ENCODE results near the gene CGB8. TPM values are rescaled to one million over a fixed set of nuclear protein-coding genes. Genes with fewer than 3 reads are reported as not detected.
A peak's percentile ranks its signal among the peaks of the same experiment; 100 is the strongest.
"Not testable (repeated sequence)": the region's sequence is repeated elsewhere in the genome, so short reads cannot be mapped to it uniquely, and the experiment has no call there.

Gene CGB8
- total RNA-seq, 2 experiments from 2014 or later, result not detected

DNA sequence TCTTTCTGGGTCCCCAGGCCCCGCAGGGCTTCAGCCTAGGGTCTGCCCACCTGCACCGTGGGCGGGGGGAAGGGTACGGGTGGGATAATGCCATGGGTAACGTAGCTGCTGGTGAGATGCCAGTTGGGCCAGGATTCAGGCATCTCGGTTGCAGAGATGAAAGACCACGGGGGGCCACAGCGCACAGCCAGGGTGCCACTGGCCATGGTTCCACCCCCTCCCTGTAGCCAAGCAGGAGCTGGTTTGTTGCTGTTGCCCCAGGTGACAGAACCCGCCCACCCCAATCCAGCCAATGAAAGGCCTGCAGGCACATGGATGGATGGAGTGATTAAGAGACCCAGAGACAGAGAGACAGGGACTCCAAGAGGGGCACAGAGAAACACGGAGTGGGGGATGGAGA lies 9.7 kb upstream of the CGB8 start:
- no peaks in the 10 kb centered on the region for H3K9me3 Mint-ChIP-seq
- H3K27me3 Mint-ChIP-seq, result peaks cover 52% of the 10 kb centered on the region
- no peaks in the 10 kb centered on the region for H3K36me3 Mint-ChIP-seq (ENCODE audit: low read depth)
- POLR2A ChIA-PET, result no interaction called here
- CTCF ChIA-PET, result interaction anchor here (1.0 kb wide), 2 partner anchors 40 to 59 kb away, joined by 3 read pairs; no protein-coding TSS in a partner anchor
- DNase-seq, result no peak
- no peak overlapping the region for H3K27ac Mint-ChIP-seq
- H3K4me1 Mint-ChIP-seq, result peaks cover 23% of the 10 kb centered on the region
- no peak overlapping the region for H3K4me3 Mint-ChIP-seq

DNA sequence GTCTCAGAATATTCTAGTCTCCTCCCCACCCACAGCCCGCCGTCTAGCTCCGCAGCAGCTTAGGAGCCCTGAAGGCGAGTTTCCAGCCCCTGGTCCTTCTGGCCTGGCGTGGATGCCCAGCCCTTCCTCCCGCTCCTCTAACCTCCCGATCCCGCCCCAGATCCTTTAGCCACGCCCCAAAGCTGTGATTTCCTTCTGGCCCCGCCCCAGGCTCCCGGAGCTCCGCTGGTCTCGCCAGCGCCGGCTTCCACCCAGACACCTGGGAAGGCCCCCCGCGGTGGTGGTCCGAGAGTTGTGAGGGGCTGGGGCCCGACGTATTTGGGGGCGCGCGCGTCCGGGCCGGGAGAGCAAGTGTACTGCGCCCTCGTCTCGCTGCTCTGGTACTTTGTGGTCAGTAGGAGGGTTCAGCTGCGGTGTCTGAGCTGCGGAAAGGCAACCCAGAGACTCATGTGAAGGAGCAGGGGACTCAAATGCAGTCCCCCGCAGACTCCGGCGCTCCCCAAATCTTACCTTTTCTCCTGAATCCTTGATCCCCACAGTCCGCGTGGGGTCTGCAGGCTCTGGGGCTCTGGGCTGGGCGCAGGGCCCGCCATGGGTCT lies 8.8 kb upstream of the CGB8 start, which contains the start of gene CGB7:
Gene CGB7, minus strand, starts transcription at position 114 of the 599 bp plus-strand sequence. CDS start 2,374 bp downstream, outside the sequence.
- Mint-ChIP-seq H3K27ac (no peak within 1 kb of the TSS), H3K4me3 (peak within 1 kb of the TSS; percentile 62), H3K36me3 (ENCODE audit: low read depth) (no peaks in the 10 kb centered on the region), H3K9me3 (no peaks in the 10 kb centered on the region), H3K27me3 (peaks cover 52% of the 10 kb centered on the region), H3K4me1 (peaks cover 23% of the 10 kb centered on the region)
- DNase-seq, result peak; percentile 46
- ChIA-PET POLR2A (no interaction called here), CTCF (interaction anchor here (0.6 to 1.4 kb wide), 2 partner anchors 65 to 224 kb away, joined by 3 to 4 read pairs; no protein-coding TSS in a partner anchor)

DNA sequence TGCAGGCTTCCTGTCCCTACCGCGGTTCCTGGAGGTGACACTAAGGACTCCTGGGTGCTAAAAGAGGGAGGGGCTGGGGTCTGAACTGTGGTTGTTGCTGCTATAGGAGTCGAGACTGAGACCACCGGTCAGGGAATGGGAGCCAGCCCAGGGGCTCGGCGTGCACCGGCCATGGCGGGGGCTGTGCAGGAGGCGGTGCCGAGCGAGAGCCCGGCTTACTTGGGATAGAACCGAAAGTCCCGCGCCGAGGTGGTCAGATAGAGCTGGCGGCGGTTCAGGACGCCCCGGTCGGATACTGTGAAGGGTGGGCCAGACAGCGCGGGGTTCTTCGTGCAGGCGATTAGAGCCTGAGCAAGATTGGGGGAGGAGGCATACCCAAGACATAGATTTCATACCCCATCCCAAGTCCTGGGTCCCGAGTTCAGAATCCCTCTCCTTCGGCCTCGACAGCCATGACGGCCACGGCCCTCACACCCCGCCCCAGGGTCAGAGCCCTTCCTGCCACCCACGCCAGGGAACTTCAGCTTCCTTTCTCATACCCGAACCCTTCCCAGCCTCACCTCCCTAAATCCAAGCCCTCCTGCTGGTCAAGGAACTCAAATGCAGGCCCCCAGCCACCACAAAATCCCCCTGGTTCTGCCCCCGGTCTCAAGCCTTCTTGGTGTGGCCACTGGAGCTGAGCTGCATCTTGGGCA lies 8.1 kb upstream of the CGB8 start:
- CTCF ChIA-PET, result interaction anchor here (0.6 to 1.4 kb wide), 2 partner anchors 65 to 224 kb away, joined by 3 to 4 read pairs; no protein-coding TSS in a partner anchor
- H3K9me3 Mint-ChIP-seq; H3K27ac Mint-ChIP-seq; H3K36me3 Mint-ChIP-seq (ENCODE audit: low read depth); DNase-seq; POLR2A ChIA-PET: not testable (repeated sequence)
- Mint-ChIP-seq H3K27me3 (peaks cover 52% of the 10 kb centered on the region), H3K4me3 (peak overlapping the region; percentile 62), H3K4me1 (peaks cover 23% of the 10 kb centered on the region)

DNA sequence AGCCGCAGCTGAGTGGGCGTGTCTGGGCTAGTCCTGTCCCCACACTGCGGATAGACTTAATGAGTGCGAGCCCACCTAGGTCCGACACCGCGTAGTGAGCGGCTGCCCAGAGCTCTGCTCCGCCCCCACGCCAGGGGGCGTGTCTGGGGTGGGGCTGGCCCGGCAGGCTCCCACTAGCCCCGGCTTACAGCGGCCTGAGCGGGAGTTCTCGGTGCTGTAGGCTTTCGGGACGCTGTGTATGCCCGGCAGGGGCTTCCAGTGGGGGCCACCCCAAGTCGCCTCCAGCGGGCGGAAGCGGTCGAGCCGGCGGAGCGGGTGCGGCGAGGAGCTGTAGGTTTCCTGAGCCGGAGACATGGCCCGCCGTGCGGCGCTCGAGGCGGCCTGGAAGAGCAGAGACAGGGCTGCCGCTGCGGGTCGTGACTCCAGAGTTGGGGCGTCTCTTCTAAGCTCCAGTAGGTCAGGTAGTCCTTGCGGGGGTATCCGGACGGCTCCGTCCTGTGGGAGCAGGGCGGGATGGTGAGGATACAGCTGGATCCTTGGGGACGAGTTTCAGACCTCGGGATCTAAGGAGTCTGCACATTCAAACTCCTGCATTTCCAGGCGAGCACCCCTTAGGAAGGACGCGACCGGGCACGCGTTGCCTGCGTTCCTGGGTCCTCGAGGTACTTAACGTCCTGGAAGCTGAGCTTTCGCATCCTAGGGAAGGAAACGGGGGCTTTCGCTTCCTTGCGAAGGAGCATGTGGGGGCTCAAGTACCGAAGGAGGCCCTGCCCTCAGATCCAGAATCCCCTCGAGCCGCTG lies 7.4 kb upstream of the CGB8 start:
- H3K4me1 Mint-ChIP-seq, result peaks cover 23% of the 10 kb centered on the region
- ChIA-PET CTCF (interaction anchor here (0.6 to 0.8 kb wide), 2 partner anchors 39 to 143 kb away, joined by 4 read pairs; no protein-coding TSS in a partner anchor), POLR2A (no interaction called here)
- H3K27me3 Mint-ChIP-seq, result peaks cover 49% of the 10 kb centered on the region
- no peaks in the 10 kb centered on the region for H3K9me3 Mint-ChIP-seq
- H3K36me3 Mint-ChIP-seq (ENCODE audit: low read depth), result no peaks in the 10 kb centered on the region
- no peak overlapping the region for H3K27ac Mint-ChIP-seq
- peak overlapping the region; percentile 62 for H3K4me3 Mint-ChIP-seq
- DNase-seq, result peak; percentile 60

GRCh38 chr19:49050376-49051033 lies 1.6 kb upstream of the CGB8 start:
- H3K4me1 Mint-ChIP-seq; H3K4me3 Mint-ChIP-seq; POLR2A ChIA-PET; DNase-seq; H3K27ac Mint-ChIP-seq; CTCF ChIA-PET; H3K36me3 Mint-ChIP-seq (ENCODE audit: low read depth); H3K27me3 Mint-ChIP-seq; H3K9me3 Mint-ChIP-seq: not testable (repeated sequence)

- H3K4me1 Mint-ChIP-seq; H3K9me3 Mint-ChIP-seq; POLR2A ChIA-PET; CTCF ChIA-PET; DNase-seq; H3K36me3 Mint-ChIP-seq (ENCODE audit: low read depth); H3K27ac Mint-ChIP-seq; H3K4me3 Mint-ChIP-seq; H3K27me3 Mint-ChIP-seq: not testable (repeated sequence)
Observed at GRCh38 chr19:49049834-49050233, 923 bp upstream of the CGB8 start.

GRCh38 chr19:49043548-49043947 lies 5.4 kb downstream of the CGB8 start, which contains the start of gene CGB5:
TSS of gene CGB5 (plus strand) at chr19:49043848. CDS start at chr19:49044210, 362 bp downstream.
- POLR2A ChIA-PET, H3K27ac Mint-ChIP-seq, DNase-seq: not testable (repeated sequence)

GRCh38 chr19:49042666-49043065 lies 6.2 kb downstream of the CGB8 start:
- H3K27me3 Mint-ChIP-seq; DNase-seq; H3K4me1 Mint-ChIP-seq; H3K27ac Mint-ChIP-seq; H3K4me3 Mint-ChIP-seq; POLR2A ChIA-PET; CTCF ChIA-PET; H3K9me3 Mint-ChIP-seq; H3K36me3 Mint-ChIP-seq (ENCODE audit: low read depth): not testable (repeated sequence)

More at GRCh38 chr19:49043548-49043947, 5.4 kb downstream of the CGB8 start, which contains the start of gene CGB5:
- H3K4me1 Mint-ChIP-seq; H3K4me3 Mint-ChIP-seq; CTCF ChIA-PET; H3K27me3 Mint-ChIP-seq; H3K36me3 Mint-ChIP-seq (ENCODE audit: low read depth); H3K9me3 Mint-ChIP-seq: not testable (repeated sequence)

GRCh38 chr19:49042177-49042576 lies 6.7 kb downstream of the CGB8 start:
- ChIA-PET POLR2A (no interaction called here), CTCF (no interaction called here)
- H3K9me3 Mint-ChIP-seq, result no peaks in the 10 kb centered on the region

GRCh38 chr19:49039736-49040135 lies 9.2 kb downstream of the CGB8 start:
- H3K36me3 Mint-ChIP-seq (ENCODE audit: low read depth); POLR2A ChIA-PET; H3K9me3 Mint-ChIP-seq; H3K27ac Mint-ChIP-seq; DNase-seq; H3K4me3 Mint-ChIP-seq; H3K27me3 Mint-ChIP-seq; CTCF ChIA-PET; H3K4me1 Mint-ChIP-seq: not testable (repeated sequence)

More at GRCh38 chr19:49042177-49042576, 6.7 kb downstream of the CGB8 start:
- Mint-ChIP-seq H3K36me3 (ENCODE audit: low read depth) (no peaks in the 10 kb centered on the region), H3K27me3 (no peaks in the 10 kb centered on the region), H3K4me1 (no peaks in the 10 kb centered on the region), H3K4me3 (no peak overlapping the region), H3K27ac (no peak overlapping the region)
- DNase-seq, result no peak

DNA sequence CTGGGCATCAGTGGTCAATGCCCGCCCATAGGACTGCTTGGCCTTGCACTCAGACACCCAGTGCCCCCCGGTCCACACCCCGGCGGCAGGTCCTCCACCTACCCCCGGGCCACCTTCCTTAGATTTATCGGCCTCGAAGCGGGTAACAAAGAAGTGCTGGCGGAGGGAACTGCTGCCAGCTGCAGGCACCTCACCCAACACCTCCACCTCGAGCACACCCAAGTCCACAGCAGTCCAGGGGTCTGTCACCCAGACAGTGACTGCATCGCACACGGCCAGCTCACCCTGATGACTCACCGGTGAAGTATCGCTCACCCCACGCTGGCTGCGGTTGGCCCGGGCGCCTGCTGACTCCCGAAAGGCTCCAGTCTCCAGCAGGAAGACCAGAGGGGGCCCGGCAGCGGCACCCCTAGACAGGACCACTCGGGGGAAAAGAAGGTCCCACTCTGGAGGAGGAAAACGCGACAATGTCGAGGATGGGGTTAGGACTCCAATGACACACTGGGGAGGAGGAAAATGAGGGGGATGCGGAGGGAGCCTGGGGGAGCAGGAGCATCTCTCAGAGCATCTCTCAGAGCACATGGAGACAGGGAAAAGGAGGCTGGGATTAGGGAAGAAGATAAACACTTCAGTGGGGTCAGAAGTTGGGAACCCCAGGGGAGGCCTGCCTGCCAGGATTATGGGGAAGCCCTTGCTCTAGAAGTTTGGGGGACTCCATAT lies 10.2 kb downstream of the CGB8 start:
- H3K36me3 Mint-ChIP-seq (ENCODE audit: low read depth); H3K4me1 Mint-ChIP-seq; POLR2A ChIA-PET; H3K9me3 Mint-ChIP-seq; H3K4me3 Mint-ChIP-seq; H3K27me3 Mint-ChIP-seq; DNase-seq; H3K27ac Mint-ChIP-seq: not testable (repeated sequence)
- CTCF ChIA-PET, result interaction anchor here (0.6 kb wide), 1 partner anchor 284 kb away, joined by 4 read pairs; no protein-coding TSS in a partner anchor

DNA sequence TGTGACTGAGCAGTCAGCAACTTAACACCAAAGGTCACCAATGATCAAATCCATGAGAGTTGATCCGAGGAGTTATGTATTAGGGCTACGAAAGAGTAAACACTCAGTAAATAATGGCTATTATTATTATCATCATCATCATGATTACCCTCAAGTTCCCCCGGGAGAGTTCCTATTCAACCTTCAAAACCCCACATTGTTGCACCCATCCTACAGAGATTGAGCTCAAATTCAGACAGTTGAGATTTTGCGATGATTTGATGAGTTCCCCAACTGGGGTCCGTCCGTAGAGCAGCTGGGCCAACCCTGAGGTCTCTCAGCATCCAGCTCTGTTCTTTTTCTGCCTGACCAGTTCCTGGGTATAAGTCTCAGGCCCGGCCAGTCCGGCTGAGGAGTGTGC lies 10.8 kb downstream of the CGB8 start:
- H3K27ac Mint-ChIP-seq; H3K4me1 Mint-ChIP-seq; H3K36me3 Mint-ChIP-seq (ENCODE audit: low read depth); H3K9me3 Mint-ChIP-seq; POLR2A ChIA-PET; H3K4me3 Mint-ChIP-seq; H3K27me3 Mint-ChIP-seq; DNase-seq: not testable (repeated sequence)
- CTCF ChIA-PET, result interaction anchor here (0.6 kb wide), 1 partner anchor 284 kb away, joined by 4 read pairs; no protein-coding TSS in a partner anchor
